HG02973 (cell line): ENCODE measurements around the gene TMUB1.

Experiments used
- ATAC-seq: cut with Tn5 transposase; IDR thresholded peaks from one replicate; pipeline ENCODE4 v1.9.1; 2021; ENCODE audit warnings: moderate library complexity; ENCODE audit not compliant: unreplicated experiment

Gene TMUB1

DNA sequence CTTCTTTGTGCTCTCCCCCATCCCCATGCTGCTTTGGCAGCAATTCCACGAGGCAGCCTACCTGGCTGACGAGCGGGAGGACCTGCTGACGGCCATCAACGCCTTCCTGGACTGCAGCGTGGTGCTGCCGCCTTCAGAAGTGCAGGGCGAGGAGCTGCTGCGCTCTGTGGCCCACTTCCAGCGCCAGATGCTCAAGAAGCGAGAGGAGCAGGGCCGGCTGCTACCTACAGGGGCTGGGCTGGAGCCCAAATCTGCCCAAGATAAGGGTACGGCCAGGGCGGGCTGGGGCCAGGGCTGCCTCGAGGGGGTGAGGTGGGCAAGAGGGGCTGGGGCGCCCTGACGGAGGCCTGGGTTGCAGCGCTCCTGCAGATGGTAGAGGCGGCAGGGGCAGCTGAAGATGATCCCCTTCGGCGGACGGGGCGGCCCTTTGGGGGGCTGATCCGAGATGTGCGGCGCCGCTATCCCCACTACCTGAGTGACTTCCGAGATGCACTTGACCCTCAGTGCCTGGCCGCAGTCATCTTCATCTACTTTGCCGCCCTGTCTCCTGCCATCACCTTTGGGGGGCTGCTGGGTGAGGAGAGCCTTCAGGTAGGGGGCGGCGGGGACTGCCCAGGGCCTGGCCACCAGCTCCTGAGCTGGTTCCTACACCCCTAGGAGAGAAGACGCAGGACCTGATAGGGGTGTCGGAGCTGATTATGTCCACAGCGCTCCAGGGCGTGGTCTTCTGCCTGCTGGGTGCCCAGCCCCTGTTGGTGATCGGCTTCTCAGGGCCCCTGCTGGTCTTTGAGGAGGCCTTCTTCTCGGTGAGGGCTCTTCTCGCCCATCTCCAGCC lies 12.0 kb downstream of the TMUB1 start:
- no peak for ATAC-seq

DNA sequence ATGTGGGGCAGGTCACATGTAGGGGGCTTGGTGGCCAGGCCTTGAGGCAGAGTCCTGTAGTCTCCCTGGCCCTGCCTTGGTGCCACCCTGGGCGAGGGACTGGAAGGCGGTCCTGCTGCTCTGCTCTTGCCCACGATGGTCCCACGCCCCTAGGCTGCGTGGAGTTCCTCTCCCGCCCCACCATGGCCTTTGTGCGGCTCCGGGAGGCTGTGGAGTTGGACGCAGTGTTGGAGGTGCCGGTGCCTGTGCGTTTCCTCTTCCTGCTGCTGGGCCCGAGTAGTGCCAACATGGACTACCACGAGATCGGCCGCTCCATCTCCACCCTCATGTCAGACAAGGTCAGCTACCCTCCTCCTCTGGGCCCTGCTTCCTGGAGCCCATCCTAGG lies 12.7 kb downstream of the TMUB1 start:
- no peak for ATAC-seq

DNA sequence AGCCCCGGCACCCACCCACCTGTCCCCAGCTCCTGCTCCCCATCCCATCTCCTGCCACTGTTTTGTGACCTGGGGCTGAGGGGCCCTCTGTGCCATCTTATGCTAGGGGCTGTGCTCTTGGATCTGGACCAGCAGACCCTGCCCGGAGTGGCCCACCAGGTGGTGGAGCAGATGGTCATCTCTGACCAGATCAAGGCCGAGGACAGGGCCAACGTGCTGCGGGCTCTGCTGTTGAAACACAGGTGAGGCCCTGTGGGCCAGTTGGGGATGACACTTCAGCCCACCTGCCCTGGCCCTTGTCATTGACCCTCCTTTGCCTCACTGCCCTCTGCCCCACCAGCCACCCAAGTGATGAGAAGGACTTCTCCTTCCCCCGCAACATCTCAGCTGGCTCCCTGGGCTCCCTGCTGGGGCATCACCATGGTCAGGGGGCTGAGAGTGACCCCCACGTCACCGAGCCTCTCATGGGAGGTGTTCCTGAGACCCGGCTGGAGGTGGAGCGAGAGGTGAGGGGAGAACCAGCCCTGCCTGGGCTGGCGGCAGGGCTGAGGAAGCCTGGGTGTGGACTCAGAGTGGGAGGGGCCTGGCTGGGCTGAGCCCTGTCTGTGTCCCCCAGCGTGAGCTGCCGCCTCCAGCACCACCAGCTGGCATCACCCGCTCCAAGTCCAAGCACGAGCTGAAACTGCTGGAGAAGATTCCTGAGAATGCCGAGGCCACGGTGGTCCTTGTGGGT lies 13.3 kb downstream of the TMUB1 start:
- no peak for ATAC-seq

DNA sequence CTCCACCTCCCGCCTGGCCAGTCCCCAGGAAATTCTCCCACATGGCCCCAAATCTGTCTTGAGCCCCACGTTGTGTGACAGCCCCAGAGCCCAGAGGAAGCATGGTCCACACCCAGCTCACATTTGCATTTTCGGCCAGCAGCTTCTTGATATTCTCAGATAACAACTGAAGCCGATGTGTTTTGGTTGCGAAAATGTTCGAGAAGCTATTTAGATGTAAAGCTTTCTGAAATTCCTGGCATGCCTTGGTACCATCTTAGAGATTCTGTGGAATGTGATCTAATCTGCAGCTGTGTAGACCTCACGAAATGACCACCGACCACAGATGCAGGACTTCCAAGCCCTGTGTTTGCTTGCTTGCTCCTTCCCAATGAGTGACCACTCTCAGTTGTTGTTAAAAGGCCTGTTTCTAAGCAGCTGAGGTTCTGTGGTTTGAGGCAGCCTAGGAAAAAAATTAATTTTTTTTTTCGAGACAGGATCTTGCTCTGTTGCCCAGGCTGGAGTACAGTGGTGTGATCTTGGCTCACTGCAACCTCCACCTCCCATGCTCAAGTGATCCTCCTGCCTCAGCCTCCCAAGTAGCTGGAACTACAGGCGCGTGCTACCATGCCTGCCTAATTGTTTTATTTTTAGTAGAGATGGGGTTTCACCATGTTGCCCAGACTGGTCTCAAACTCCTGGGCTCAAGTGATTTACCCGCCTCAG lies 15.1 kb downstream of the TMUB1 start:
- no peak for ATAC-seq

DNA sequence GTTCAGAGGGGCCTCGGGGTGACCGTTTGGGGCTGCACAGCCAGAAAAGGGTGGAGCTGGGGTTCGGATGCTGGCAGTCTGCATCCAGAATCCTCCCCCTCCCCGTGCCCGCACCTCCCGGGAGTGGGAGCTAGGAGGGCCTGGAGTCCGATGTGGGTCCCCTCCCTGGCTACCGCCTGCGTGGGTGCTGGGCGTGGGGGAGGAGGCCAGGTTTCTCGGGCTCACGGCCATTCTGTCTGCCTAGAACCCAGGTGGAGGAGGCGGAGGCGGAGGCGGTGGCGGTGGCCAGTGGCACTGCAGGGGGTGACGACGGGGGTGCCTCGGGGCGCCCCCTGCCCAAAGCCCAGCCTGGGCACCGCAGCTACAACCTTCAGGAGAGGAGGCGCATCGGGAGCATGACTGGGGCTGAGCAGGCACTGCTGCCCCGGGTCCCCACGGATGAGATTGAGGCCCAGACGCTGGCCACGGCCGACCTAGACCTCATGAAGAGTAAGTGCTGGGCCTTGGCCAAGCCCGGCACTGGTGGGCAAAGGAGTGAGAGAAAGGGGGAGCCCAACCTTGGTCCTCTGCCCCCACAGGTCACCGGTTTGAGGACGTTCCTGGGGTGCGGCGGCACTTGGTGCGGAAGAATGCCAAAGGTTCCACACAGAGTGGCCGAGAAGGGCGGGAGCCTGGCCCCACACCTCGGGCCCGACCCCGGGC lies 16.9 kb downstream of the TMUB1 start:
- no peak for ATAC-seq

DNA sequence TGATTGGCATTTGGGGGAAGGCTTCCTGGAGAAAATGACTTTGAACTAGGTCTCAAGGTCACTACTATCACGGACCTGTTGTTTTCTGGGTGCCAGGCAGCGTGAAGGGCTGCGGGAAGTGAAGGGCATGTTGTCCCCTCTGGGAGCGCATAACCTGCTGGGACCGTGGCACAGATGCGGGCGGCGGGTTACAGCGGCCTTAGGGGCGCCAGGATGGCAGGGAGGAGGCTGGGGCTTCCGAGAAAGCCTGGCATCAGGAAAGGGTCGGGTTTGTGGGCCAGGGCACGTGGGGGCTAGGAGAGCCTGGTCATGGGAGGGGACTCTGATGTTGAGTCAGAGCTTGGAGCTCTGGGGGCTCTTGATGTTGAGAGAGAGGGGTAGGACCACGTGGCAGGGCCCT lies 17.8 kb downstream of the TMUB1 start:
- no peak for ATAC-seq

DNA sequence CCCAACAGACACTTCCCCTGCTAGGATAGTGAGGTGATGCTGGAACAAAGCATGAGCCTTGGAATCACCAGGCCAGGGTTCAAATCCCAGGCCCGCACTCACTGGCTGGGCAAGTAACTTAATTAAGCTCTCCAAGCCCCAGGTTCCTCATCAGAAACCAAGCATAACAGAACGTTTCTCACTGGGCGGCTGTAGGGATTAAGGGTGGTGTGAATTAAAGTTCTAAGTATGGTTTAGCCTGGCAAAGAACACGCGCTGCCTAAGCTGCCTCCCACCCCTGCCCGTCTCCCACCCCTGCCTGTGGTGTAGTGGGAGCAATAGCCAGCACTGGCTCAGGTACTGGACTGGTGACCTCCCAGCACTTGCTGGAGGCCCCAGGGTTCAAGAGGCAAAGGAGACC lies 18.3 kb downstream of the TMUB1 start:
- ATAC-seq: no peak

DNA sequence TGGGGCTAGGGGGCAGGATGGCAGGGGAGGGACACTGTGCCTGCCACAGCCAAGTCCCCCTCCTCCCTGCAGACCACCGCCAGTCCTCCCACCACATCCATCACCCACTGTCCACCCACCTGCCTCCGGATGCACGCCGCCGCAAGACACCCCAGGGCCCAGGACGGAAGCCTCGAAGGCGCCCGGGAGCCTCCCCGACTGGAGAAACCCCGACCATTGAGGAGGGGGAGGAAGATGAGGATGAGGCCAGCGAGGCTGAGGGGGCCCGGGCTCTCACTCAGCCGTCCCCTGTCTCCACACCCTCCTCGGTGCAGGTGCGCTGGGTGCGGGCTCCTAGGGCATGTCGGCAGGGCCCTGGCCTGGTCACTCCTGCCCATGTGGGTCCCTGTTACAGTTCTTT lies 18.8 kb downstream of the TMUB1 start:
- ATAC-seq: no peak

DNA sequence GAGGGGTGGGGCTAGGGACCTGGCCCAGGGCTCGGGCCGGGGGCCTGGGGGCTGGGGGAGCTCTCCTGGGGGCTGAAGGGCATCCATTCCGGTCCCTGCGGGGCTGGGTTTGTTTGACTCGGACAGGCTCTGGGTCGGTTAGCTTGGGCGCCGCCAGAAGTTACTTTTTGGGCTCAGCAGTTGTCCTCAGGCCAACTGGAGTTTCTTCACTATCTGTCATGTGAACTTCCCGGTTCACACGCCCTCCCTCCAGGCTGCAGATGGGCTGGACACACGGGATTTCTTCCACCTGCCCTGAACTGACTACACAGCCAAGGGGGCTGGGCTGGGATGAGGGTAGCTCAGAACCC lies 20.1 kb downstream of the TMUB1 start:
- no peak for ATAC-seq

DNA sequence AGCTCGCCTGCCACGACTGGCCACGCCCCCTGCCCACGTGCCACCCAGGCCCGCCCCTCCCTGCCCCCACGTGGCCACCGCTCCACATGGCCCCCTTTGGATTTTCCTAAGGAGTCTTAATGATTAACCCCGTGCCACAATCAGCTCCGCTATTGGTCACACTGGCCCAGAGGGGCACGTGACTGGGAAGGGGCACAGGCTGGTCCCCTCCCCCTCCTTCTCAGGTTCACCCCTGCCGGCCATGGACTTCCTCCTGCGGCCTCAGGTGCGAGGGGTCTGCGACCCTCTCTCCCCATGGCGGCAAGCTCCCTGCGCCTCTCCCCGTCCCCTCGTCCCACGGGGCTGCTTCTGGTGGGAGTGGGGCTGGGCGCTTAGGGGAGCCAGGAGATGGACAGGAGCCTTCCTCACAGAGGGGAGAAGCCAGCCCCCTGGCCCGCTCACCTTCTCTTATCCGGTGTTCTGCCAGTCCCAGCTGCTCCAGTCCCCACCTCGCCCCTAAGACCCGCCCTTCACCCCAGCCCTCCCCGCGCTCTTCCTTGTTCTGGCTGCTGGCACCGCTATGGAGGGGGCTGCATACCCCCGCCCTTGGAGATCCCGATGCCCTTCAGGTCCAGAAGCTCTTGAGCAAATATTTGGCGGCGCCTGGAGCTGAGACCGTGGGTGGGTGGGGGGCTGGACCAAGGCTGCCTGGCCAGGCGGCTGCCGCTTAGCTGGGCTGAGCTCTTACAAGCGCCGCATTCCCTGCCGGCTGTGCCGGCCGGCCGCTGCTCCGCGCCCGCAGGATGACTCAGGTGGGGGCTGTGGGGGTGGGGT lies 20.7 kb downstream of the TMUB1 start:
- no peak for ATAC-seq

DNA sequence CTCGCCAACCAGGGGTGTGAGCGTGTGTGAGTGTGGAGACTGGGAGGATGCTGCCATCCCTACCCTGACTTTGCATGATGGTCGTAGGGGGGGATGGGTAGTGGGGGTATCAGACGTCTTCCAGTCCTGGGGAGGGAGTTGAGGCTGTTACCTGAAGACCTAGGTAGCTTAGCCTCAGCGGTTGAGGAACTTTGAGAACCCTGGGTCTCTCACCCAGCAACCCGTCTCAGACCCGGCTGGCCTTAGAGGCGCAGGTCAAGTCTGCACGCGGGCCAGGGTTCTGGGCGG lies 21.2 kb downstream of the TMUB1 start:
- ATAC-seq: no peak

DNA sequence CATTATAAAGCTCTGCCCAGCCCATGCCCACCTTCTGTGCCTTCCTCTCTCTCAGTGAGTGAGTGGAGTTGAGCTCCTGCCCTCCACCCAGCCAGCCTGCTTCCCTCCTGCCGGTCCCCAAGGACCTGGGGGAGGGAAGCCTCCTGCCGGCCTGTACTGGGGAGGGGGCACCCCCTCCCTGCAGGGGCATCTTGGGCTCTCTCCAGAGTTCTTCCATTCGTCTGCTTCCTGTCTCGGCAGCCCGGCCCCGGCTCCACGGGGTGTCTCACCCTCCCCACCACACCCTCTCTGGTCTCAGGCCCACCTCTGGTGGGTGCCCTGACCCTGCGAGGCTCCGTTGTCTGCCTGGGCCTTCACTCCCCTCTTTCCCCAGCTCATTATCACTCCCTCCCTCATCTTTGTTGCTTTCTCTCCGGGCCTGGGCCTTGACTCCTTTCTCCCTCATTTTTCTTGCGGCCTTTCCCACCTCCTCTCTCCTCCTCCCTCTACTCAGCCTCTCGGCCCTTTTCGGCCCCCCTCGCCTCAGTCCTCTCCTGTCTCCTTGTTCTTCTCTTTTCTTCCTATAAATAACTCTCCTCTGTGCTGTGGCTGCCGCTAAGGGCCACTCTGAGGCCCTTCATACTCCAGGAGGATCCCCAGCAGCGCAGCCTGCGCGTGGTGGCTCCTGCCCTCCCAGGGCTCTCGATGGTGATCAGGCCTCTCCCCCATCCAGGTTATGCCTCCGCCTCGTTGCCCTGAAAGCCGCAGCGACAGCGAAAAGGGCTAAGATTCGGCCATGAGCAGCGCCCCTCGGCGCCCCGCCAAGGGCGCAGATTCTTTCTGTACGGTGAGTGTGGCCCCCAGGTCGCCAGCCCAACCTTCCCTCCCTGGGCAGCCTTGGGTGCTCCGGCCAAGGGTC lies 21.8 kb downstream of the TMUB1 start:
- no peak for ATAC-seq

DNA sequence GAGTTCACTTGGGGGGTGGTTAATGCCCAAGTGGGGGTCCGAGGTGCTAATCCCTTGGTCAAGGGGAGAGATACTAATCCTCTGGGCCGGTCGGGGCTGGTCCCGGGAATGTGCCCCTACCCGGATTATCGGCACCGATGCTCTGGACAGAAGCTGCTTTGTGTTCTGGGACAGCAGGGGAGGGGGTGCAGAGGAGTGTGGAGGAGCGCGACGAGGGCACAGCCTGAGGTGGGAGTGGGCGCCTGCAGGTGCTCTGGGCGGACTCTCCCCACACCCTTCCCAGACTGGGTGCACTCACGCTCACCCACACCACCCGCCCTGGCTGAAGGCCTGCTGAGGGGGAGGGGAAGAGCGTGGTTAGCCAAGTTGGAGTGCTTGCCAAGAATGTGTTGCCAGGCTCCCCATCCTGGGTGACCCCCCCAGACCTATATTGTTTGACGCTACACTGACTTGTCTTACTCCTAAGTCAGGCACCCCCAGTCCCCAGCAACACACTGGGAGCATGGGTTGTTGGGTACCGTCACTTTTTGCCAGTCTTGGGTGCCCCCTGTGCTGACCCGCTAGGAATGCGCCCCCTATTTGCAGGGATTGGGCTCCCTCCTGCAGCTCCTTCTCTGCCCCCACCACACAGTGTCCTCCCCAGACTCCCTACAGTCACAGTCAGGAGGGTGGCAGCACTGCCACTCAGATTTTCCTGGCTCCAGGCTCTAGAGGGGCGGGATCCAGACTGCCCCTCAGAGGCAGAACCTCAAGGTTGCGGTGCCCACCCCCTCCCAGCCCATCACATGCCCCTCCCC lies 22.7 kb downstream of the TMUB1 start:
- no peak for ATAC-seq

DNA sequence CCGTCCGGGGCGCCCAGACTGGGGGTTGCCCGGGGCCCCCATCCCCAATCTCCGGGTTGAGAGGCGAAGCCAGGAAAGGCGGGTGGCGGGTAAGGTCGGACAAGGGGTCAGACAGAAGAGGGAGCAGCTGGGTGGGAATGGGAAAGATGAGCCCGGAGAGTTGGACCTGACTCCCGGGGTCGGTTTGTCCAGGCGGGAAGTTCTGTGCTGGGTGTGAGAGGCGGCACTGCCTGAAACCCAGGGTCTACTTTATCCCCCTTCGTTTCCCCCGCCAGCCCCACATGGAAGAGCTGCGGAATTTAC lies 23.2 kb downstream of the TMUB1 start:
- ATAC-seq: no peak

DNA sequence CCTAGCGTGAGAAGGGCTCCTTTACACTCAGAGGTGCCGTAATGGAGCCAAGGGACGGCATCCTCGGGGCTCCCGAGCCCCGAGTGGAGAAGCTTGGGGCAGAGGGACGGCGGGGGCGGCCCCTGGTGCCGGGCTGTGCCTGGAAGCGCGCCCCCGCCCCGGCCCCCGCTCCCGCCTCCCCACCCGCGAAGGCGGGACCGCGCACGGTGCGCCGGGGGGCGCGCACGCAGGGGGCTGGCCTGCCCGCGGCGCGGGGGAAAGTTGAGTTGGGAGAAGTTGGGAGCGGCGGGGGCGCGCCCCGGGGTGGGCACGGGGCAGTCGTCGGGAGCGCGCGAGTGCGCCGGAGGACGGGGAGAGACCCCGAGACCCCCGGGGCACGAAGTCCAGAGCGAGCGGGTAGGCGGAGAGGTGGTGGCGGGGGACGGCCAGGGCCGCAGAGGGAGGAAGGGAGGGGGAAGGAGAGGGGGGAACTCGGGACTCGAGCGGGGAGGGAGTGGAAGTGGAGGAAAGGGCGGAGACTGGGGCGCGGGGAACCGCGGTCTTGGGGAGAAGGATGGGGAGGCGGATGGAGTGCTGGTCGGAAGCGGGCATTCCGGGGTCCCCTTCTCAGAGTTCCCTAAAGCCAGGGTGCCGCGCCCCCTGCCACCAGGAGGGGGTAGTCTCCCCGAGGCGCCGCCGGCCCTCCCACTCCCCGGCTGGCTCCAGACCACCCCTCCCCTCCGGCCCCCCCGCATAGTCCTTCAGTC lies 23.8 kb downstream of the TMUB1 start, which contains the start of gene SLC4A2:
Gene SLC4A2, plus strand, starts transcription at position 223 of the 746 bp plus-strand sequence. CDS start 2,399 bp downstream, outside the sequence.
- ATAC-seq: peak; percentile 22

DNA sequence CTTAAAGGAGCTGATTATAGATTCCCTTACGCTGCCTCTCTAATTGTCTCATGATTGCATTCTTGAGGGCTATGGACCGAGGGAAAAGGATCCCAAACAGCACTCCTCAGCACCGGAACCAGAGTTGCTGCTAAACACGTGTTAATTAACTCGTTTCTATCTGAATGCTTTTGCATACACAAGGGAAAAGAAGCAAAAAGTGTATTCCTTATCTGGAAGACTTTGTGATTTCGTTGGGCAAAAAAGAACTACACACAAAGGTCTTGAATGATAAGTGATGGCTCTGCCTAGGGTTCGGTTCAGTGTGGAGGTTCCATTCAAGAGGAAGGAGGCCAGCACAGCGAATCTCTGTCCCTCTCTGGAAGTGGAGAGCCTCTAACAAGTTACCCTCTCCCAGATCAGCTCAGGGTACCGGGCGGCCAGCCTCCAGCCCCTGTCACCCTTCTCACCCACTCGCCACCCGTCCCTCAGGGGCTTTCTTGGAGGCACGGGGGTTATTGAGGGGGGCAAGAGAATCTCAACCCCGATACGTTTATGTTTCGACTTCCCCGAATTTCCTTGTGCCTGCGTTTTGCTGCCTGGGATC lies 24.4 kb downstream of the TMUB1 start:
- ATAC-seq: no peak

DNA sequence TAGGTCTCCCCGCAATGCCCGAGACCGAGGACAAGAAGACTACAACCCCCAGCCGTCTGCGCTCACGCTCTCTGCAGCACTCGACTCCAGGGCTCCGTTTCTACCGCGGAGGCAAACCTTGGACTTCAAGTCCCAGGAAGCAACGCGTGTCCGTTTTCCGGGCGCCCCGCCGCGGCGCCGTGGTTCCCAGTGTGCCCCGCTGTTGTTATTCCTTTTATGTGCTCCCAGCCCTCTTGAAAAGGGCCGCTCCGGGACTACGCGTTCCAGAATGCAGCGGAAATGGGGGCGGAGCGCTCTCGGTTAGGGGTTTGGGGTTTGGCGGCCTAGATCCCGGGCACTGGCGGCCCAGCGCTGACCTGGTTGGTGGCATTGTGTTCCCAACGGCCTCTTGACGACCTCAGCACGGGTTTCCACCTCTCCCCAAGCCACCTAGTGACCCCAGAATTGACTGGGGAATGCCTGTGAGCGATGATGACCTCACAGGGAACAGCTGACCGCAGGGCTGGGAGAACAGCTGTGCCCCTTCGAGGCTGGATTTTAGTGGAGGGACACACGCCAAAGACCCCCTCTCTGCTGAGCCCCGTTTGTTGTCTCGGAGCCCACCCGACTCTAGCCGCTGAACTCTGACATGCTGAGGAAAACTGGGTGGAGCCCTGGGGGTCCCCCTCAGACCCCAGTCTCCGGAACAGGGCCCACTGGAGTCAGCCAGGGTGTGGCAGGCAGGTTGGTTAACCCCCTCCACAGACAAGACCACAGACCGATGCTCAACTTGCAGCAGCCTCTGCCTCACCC lies 25.1 kb downstream of the TMUB1 start:
- ATAC-seq: peak; percentile 86
